ENCODE data around the gene RASGRP3. TPM values are rescaled to one million over a fixed set of nuclear protein-coding genes. Genes with fewer than 3 reads are reported as not detected.

The RASGRP3 gene
- total RNA-seq, 1 donor = 12.1 TPM

DNA sequence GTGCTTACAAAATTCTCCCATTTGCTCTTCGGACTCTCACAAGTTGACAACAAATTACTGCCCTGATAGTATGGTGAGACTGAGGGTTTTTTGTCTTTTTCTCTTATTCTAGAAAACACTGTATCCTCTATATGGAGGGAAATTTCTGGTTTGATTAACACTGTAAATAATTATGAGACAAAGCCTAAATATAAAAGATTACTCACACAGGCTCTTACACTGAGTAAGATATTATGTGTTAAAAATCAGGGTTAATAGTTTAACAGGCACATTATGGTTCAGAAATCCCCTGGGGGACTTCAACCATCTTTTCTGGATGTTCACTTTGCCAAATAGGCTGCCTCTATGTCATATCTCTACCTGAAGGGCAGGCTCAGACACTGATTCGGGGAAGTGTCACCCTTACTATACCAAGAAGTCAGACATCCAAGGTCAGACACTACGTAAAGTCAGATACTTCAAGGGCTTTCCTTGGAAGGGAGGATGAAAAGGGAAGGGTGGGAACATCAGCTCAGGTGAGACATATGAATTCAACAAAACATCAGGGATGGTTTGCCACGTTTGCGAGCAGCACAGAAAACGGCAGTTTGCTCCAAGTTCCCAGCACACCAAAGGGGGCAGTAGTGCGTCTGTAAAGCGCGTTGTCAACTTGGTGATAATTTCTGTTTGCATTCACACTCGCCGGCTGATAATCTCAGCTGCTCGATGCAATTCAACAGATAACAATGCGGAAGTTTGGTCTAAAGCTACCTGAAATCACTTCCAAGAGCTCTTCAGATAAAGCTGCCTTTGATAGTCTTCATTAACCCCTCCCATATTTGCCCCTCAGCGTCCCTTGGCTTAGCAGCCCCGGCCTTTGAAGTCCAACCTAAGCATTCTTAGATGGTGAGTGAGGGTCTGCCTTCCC lies 972 bp upstream of the RASGRP3 start:
- DNase-seq (ENCODE audit: low read depth) = peak; percentile 82
- H3K4me3 ChIP-seq (ENCODE audit: low read depth, low read length) = peak overlapping the region; percentile 66
- TF ChIP-seq, protein P1, sequence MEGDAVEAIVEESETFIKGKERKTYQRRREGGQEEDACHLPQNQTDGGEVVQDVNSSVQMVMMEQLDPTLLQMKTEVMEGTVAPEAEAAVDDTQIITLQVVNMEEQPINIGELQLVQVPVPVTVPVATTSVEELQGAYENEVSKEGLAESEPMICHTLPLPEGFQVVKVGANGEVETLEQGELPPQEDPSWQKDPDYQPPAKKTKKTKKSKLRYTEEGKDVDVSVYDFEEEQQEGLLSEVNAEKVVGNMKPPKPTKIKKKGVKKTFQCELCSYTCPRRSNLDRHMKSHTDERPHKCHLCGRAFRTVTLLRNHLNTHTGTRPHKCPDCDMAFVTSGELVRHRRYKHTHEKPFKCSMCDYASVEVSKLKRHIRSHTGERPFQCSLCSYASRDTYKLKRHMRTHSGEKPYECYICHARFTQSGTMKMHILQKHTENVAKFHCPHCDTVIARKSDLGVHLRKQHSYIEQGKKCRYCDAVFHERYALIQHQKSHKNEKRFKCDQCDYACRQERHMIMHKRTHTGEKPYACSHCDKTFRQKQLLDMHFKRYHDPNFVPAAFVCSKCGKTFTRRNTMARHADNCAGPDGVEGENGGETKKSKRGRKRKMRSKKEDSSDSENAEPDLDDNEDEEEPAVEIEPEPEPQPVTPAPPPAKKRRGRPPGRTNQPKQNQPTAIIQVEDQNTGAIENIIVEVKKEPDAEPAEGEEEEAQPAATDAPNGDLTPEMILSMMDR (IDR thresholded peaks at IDR 0.05; ENCODE audit: insufficient read depth, low read depth, low read length) = peak; percentile 87

DNA sequence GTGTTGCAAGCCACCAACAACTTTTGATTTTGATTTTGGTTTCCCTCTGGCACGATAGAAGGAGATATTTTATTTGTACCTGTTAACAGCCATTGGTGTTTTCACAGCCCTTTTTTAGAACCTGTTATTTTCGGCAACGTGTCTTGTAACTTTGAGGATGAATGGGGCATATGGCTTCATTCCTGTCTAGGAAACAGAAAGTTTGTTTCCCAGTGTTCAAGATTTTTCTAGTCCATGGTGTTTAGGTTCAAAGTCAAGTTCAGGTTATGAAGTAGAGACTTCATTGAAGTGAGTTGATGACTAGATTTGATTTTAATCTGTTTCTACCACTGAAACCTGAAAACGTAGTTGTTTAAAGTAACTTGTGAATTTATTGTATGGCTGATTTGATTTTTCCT lies 343 bp downstream of the RASGRP3 start:
- DNase-seq (ENCODE audit: low read depth) = no peak
- peak overlapping the region; percentile 66 for H3K4me3 ChIP-seq (ENCODE audit: low read depth, low read length)
- TF ChIP-seq, protein P1 (IDR thresholded peaks at IDR 0.05; ENCODE audit: insufficient read depth, low read depth, low read length) = no peak

DNA sequence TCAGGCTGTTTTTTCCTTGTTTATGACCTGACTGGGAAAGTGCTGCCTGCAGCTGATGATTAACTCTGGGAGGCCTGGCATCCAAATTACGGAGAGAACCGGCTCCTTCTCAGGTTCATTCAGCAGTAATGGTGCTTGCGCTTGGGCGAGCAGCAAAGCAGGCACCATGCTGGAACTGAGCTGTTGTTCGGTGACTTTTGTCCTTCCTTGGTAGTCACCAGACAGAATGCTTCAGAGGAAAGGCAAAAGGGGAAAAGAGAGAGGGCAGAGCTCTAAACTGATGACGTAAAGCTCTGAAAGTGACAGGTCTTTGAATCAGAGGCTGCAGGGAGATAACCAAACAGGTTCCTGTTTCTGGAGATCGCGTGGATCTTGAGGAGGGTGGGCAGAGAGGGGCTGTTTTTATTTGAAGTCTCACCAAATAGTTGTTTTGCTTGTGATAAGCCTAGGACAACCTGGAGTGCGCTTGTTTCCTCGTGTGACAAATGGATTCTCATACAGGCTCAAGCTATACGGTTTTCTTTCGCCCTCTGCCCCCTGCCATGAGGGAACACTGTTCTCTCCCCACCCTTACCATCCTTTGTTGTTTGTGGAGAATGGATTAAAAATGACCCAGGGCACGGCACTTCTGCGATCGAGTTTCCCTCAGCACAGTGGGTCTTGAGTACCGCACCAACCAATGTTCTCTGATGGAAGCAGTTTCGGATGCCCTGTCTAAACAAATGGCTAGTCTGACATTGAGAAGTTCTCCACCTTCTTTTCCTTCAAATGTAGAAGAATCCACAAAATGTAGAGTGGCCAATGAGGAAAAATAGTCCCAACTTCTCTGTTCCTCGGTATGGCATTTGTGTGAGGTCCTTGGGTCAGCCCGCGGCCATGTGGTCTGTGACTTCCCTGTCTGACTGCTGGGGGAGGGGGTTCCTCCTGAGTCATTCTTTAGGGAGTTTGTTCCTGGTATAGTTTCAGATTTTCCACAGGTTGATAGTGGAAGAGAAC lies 1.3 kb downstream of the RASGRP3 start:
- no peak overlapping the region for H3K4me3 ChIP-seq (ENCODE audit: low read depth, low read length)
- DNase-seq (ENCODE audit: low read depth) = no peak

DNA sequence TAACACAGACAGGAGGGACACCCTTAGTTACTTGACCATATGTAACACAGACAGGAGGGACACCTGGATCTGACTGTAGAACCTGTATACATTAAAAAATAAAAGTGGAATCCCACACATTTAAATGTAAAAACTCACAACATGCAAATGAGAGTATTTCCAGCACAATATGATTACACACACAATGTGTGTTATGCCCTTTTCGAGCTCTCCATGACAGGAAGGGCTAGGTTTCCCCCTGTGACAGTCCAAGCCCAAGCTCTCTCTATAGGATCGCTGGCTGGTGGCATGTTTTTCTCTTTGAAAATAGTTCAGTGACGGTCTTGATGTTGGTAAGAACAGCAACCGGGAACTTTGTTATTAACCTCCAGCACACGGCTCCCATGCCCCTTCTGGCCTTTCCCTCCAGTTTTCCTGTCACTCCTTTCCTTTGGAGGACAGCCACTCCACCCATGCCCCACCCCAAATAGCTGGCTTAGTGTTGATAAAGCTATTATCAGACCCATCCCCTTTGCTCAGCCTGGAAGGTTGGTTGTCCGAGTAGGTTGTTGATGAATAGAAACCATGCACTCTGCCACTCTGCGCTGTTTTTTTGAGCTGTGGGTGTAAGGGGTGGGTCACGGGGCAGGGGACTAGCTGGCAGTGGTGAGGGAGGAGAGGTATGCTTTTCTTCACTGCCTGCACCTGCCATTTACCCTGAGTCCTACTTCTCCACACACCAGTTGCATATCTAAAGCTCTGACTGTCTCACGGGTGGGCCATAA lies 2.7 kb downstream of the RASGRP3 start:
- TF ChIP-seq, protein P1 (IDR thresholded peaks at IDR 0.05; ENCODE audit: insufficient read depth, low read depth, low read length) = no peak
- DNase-seq (ENCODE audit: low read depth) = no peak
- H3K4me3 ChIP-seq (ENCODE audit: low read depth, low read length) = no peak overlapping the region

More for the DNA sequence above, 1.3 kb downstream of the RASGRP3 start:
- TF ChIP-seq, protein P1 (IDR thresholded peaks at IDR 0.05; ENCODE audit: insufficient read depth, low read depth, low read length) = no peak

DNA sequence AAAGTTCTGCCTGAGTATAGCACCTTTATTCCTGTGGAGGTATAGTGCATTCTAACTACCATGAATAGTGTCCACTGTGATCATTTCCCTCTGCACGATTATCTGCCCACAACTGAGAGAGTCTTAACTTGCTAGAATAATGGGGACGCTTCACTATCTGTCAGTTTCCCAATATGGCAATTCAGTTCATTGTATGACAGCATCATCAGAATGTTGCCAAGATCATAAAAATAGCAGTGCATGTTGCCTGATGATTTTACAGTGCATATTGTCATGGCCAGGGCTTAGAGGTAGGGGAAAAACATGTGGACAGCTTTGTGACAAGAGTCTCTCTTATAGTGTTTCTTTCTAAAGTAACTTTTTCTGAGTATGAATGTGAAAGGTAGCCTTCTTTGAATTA lies 6.1 kb downstream of the RASGRP3 start:
- TF ChIP-seq, protein P1 (IDR thresholded peaks at IDR 0.05; ENCODE audit: insufficient read depth, low read depth, low read length) = no peak
- no peak overlapping the region for H3K4me3 ChIP-seq (ENCODE audit: low read depth, low read length)
- no peak for DNase-seq (ENCODE audit: low read depth)

DNA sequence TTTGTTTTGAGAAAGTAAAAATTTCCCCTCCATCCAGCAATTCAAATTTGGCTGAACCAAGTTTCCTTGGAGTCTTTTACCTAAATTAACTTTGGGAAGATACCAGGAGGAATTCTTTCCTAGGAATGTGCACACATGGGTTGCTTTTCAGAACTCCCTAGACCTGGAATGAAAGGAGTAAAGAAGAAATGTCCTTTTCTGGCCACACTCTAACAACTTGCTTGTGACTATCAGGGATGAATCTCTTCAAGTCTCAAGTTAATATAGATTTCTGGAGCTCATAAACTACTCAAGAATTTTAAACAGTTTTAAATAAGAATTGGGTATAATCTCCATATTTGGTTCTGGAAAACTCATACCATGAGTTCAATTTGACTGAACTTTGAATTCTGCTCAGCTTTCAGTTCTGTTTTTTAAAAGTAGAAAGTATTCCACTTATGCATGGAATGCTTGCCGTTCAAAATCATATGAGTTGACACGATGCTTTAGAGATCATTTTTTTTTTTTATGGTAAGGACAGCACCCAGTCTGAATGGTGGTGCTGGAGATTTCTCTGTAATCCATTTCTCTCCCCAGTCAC lies 7.7 kb downstream of the RASGRP3 start:
- no peak for DNase-seq (ENCODE audit: low read depth)
- no peak overlapping the region for H3K4me3 ChIP-seq (ENCODE audit: low read depth, low read length)
- TF ChIP-seq, protein P1 (IDR thresholded peaks at IDR 0.05; ENCODE audit: insufficient read depth, low read depth, low read length) = no peak
